ENCODE measurements around the gene RPS3.

GRCh38 chr11:75432911-75433321 lies 33.6 kb downstream of the RPS3 start, which contains the start of gene KLHL35:
- TF ChIP-seq CTCF (conservative IDR thresholded peaks at IDR 0.05; ENCODE audit: low read depth in 2 of 2) (no peak), EZH2 (IDR thresholded peaks at IDR 0.05; ENCODE audit: low read depth, unreplicated experiment) (peak; percentile 34), POLR2AphosphoS5 (IDR thresholded peaks at IDR 0.05; ENCODE audit: low read depth) (no peak), REST (IDR thresholded peaks at IDR 0.05; ENCODE audit: unreplicated experiment) (no peak), CREB1 (CRISPR knock-in tag; IDR thresholded peaks at IDR 0.05; ENCODE audit: low read depth) (no peak), EZH2phosphoT487 (IDR thresholded peaks at IDR 0.05; ENCODE audit: unreplicated experiment) (no peak), JUNB (IDR thresholded peaks at IDR 0.05; ENCODE audit: unreplicated experiment) (no peak), ZNF331 (CRISPR knock-in tag; IDR thresholded peaks at IDR 0.05; ENCODE audit: low read depth) (no peak), ZNF114 (CRISPR knock-in tag; IDR thresholded peaks at IDR 0.05) (no peak), STAT1 (IDR thresholded peaks at IDR 0.05; ENCODE audit: unreplicated experiment) (no peak), ZNF462 (CRISPR knock-in tag; IDR thresholded peaks at IDR 0.05) (no peak)
